ENCODE results near the gene CD58. TPM values are rescaled to one million over a fixed set of nuclear protein-coding genes. Genes with fewer than 3 reads are reported as not detected.

CD58 gene
- polyA plus RNA-seq, 1 of the 3 experiments (the other 2 are of a cell fraction): 18.1 TPM

DNA sequence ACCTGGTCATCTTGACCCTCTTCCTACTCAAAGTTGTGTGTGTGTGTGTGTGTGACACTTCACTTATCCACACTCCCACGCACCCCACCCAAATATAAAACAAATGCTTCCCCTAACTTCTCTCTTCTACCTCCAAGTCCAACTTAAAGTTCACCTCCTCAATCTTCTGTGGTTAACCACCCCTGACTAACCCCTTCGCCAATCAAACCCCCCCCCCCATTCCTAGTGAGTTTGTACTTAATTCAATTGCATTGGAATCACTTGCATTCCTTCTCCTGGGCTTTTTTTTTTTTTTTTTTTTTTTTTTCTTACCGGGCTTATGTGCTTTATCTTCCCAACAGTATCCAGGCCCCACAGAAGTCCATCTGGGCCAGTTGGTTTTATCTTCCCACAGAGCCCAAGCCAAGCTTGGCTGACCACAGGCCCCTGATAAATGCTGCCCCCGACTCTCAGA lies 78.4 kb downstream of the CD58 start (continued):
- TF ChIP-seq, protein P1, sequence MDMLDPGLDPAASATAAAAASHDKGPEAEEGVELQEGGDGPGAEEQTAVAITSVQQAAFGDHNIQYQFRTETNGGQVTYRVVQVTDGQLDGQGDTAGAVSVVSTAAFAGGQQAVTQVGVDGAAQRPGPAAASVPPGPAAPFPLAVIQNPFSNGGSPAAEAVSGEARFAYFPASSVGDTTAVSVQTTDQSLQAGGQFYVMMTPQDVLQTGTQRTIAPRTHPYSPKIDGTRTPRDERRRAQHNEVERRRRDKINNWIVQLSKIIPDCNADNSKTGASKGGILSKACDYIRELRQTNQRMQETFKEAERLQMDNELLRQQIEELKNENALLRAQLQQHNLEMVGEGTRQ (IDR thresholded peaks at IDR 0.05; ENCODE audit: borderline replicate concordance, low read depth, low read length): no peak
- TF ChIP-seq JUND (IDR thresholded peaks at IDR 0.05): no peak
- TF ChIP-seq TEAD4 (IDR thresholded peaks at IDR 0.05; ENCODE audit: borderline replicate concordance, insufficient read depth): no peak
- TF ChIP-seq, protein P2, sequence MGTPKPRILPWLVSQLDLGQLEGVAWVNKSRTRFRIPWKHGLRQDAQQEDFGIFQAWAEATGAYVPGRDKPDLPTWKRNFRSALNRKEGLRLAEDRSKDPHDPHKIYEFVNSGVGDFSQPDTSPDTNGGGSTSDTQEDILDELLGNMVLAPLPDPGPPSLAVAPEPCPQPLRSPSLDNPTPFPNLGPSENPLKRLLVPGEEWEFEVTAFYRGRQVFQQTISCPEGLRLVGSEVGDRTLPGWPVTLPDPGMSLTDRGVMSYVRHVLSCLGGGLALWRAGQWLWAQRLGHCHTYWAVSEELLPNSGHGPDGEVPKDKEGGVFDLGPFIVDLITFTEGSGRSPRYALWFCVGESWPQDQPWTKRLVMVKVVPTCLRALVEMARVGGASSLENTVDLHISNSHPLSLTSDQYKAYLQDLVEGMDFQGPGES (IDR thresholded peaks at IDR 0.05; ENCODE audit: low read depth, low read length): no peak
- no peak for TF ChIP-seq RXRA (IDR thresholded peaks at IDR 0.05; ENCODE audit: borderline replicate concordance, low read depth)
- TF ChIP-seq, protein P3, sequence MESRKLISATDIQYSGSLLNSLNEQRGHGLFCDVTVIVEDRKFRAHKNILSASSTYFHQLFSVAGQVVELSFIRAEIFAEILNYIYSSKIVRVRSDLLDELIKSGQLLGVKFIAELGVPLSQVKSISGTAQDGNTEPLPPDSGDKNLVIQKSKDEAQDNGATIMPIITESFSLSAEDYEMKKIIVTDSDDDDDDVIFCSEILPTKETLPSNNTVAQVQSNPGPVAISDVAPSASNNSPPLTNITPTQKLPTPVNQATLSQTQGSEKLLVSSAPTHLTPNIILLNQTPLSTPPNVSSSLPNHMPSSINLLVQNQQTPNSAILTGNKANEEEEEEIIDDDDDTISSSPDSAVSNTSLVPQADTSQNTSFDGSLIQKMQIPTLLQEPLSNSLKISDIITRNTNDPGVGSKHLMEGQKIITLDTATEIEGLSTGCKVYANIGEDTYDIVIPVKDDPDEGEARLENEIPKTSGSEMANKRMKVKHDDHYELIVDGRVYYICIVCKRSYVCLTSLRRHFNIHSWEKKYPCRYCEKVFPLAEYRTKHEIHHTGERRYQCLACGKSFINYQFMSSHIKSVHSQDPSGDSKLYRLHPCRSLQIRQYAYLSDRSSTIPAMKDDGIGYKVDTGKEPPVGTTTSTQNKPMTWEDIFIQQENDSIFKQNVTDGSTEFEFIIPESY (IDR thresholded peaks at IDR 0.05; ENCODE audit: borderline replicate concordance, low read depth): no peak
- TF ChIP-seq FOSL2 (IDR thresholded peaks at IDR 0.05; ENCODE audit: borderline replicate concordance, low read depth): no peak
- TF ChIP-seq ELF1 (IDR thresholded peaks at IDR 0.05): no peak
- TF ChIP-seq FOXM1 (IDR thresholded peaks at IDR 0.05; ENCODE audit: low read depth): no peak
- no peak for TF ChIP-seq EZH2phosphoT487 (IDR thresholded peaks at IDR 0.05; ENCODE audit: borderline replicate concordance, low read depth)
- TF ChIP-seq GATA2 (CRISPR knock-in tag; IDR thresholded peaks at IDR 0.05): no peak

DNA sequence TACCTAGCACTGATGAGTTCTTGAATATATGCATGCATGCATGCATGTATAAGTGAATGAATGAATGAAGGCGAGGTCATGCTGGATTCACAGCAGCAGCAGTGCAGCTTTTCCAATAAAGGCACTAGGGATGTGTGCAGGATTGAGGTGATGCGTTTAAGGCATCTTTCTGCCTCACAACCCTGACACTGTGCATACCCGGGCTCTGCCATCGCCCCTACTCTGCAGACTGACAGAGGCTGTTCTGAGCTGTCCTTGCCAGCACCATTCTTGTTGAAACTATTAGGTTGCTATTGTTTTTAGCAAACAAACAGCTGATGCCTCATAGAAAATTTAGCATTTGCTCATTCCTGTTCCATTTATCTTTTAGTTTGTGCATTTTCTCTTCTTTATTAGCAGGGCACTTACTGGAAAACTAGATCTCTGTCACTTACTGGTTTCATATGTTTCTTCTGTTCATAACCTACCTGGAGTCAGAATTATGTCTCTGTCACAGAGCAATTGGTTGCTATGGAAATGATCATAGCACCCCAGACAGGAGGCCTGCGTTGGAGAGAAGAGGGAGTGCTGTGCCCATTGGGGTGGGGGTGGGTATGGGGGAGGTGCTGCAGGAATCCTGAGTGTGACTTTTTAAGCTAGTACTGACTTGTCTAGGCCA lies 79.0 kb downstream of the CD58 start:
- no peak for DNase-seq

More for the DNA sequence above, 79.0 kb downstream of the CD58 start:
- no peak for TF ChIP-seq ELF1 (IDR thresholded peaks at IDR 0.05)
- no peak for TF ChIP-seq NFIC (IDR thresholded peaks at IDR 0.05; ENCODE audit: borderline replicate concordance)
- TF ChIP-seq TEAD4 (IDR thresholded peaks at IDR 0.05; ENCODE audit: borderline replicate concordance, insufficient read depth): no peak
- TF ChIP-seq JUND (IDR thresholded peaks at IDR 0.05): no peak
- TF ChIP-seq, protein P4, sequence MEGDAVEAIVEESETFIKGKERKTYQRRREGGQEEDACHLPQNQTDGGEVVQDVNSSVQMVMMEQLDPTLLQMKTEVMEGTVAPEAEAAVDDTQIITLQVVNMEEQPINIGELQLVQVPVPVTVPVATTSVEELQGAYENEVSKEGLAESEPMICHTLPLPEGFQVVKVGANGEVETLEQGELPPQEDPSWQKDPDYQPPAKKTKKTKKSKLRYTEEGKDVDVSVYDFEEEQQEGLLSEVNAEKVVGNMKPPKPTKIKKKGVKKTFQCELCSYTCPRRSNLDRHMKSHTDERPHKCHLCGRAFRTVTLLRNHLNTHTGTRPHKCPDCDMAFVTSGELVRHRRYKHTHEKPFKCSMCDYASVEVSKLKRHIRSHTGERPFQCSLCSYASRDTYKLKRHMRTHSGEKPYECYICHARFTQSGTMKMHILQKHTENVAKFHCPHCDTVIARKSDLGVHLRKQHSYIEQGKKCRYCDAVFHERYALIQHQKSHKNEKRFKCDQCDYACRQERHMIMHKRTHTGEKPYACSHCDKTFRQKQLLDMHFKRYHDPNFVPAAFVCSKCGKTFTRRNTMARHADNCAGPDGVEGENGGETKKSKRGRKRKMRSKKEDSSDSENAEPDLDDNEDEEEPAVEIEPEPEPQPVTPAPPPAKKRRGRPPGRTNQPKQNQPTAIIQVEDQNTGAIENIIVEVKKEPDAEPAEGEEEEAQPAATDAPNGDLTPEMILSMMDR (IDR thresholded peaks at IDR 0.05): no peak
- TF ChIP-seq SIN3A (IDR thresholded peaks at IDR 0.05; ENCODE audit: borderline replicate concordance, low read depth, low read length): no peak
- TF ChIP-seq RAD21 (IDR thresholded peaks at IDR 0.05; ENCODE audit: low read length): no peak
- TF ChIP-seq POLR2AphosphoS5 (IDR thresholded peaks at IDR 0.05; ENCODE audit: low read depth, low read length): no peak
- no peak for TF ChIP-seq EP300 (IDR thresholded peaks at IDR 0.05; ENCODE audit: borderline replicate concordance in 1 of 2, low read depth in 1 of 2, low read length in 1 of 2)
- no peak for TF ChIP-seq YY1 (IDR thresholded peaks at IDR 0.05; ENCODE audit: low read depth)
- no peak for TF ChIP-seq RXRA (IDR thresholded peaks at IDR 0.05; ENCODE audit: borderline replicate concordance, low read depth)
- TF ChIP-seq, protein P5, sequence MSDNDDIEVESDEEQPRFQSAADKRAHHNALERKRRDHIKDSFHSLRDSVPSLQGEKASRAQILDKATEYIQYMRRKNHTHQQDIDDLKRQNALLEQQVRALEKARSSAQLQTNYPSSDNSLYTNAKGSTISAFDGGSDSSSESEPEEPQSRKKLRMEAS (IDR thresholded peaks at IDR 0.05; ENCODE audit: low read depth): no peak
- Histone ChIP-seq H3K36me3 (replicated peaks in 1 of 2; ENCODE audit: control insufficient read depth in 1 of 2, insufficient read depth in 2 of 2, low read length in 1 of 2) (no peaks in the 10 kb centered on the region), H3K4me2 (no peak overlapping the region), H3K27me3 (ENCODE audit: insufficient read depth) (no peaks in the 10 kb centered on the region), H3K4me1 (ENCODE audit: control insufficient read depth in 1 of 2, insufficient read depth in 2 of 2, low read depth in 1 of 2, low read length in 1 of 2) (peaks cover 15 to 52% of the 10 kb centered on the region in 2 experiments; a peak in 3 of 4 replicates), H3K9me3 (no peaks in the 10 kb centered on the region), H3K27ac (ENCODE audit: low read depth in 2 of 2, low read length in 1 of 2) (peak overlapping the region in 1 of 2 experiments; percentile 38; a peak in 2 of 4 replicates), H3K79me2 (ENCODE audit: insufficient read depth) (no peaks in the 10 kb centered on the region), H2AFZ (ENCODE audit: low read depth) (no peak overlapping the region), H3K9me2 (no peaks in the 10 kb centered on the region), H4K20me1 (ENCODE audit: insufficient read depth) (no peaks in the 10 kb centered on the region), H3F3A (replicated peaks; ENCODE audit: insufficient read depth) (peaks cover 8% of the 10 kb centered on the region), H3K4me3 (ENCODE audit: low read depth in 2 of 2, low read length in 1 of 2) (no peak overlapping the region), H3K9ac (no peak overlapping the region)
- POLR2A ChIA-PET: no interaction called here
- 81% methylated on average over 5 of the region's 5 CpGs for WGBS (ENCODE audit: low lambda C conversion rate)
- CTCF ChIA-PET: interaction anchor here (0.9 to 29.6 kb wide), 2 partner anchors 9 to 345 kb away, joined by 3 to 1099 read pairs; no protein-coding TSS in a partner anchor
